NCI-H446 (cell line): ENCODE results near the gene COLEC11.
A peak's percentile ranks its signal among the peaks of the same experiment; 100 is the strongest.
"Not testable (repeated sequence)": the region's sequence is repeated elsewhere in the genome, so short reads cannot be mapped to it uniquely, and the experiment has no call there.

Experiments used
- DNase-seq, 2 experiments: peaks; one replicate each; lab custom pipeline; 2025; lab: John Stamatoyannopoulos, UW

The COLEC11 gene

GRCh38 chr2:3625186-3625585, 30.3 kb downstream of the COLEC11 start:
- DNase-seq = no peak

DNA sequence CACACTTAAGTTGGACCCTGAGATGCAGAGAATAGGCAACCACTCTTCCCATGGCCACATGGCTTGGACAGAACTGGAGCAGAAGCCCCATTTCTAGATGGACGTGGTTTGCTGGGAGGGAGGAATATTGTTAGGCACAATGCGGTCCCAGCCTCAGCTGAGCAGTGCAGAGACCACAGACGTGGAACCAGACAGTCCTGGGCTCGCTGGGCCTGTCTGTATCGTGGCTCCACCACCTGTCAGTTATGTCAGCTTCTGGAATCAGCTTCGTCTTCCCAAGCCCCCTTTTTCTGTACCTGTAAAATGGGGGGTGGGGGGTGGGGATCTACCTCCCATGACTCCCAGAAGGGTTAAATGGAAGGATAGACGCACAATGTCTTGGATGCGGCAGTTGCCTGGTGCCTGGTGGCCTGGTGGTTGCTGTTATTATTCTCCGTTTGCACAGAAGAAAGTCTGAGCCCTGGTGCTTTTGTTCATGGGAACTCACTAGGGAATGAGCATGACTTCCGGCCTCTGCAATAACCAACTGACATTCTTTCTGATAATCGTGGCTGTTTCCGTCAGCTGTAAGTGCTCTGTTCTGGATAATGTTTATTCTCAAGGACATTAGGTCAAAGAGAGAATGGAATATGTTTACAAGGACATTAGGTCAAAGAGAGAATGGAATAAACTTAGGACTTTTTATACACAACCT, 31.4 kb downstream of the COLEC11 start:
- DNase-seq = no peak

- DNase-seq = no peak
These were observed 32.0 kb downstream of the COLEC11 start for GRCh38 chr2:3626812-3627499.

DNA sequence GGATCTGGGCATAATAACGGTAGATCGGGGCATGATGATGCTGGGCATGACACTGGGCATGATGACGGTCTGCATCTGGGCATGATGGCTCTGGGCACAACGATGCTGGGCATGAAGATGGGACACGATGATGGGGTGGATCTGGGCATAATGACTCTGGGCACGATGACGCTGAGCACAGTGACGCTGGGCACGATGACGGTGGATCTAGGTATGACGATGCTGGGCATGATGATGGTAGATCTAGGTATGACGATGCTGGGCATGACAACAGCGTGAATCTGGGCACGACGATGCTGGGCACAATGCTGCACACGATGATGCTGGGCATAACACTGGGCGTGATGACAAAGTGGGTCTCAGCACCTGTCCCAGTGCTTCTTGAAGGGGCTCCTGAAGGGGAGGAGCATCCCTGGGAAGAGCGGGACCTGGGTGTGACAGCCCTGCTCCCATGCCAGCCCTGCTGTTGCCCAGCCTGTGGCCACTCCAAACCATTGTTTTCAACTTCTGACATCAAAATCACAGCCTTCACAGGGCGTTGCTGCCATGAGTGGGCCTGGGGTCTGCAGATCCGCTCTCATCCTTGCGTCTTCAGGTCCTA, 32.7 kb downstream of the COLEC11 start:
- no peak for DNase-seq

- no peak for DNase-seq
These were observed 33.3 kb downstream of the COLEC11 start for GRCh38 chr2:3628241-3628679.

DNA sequence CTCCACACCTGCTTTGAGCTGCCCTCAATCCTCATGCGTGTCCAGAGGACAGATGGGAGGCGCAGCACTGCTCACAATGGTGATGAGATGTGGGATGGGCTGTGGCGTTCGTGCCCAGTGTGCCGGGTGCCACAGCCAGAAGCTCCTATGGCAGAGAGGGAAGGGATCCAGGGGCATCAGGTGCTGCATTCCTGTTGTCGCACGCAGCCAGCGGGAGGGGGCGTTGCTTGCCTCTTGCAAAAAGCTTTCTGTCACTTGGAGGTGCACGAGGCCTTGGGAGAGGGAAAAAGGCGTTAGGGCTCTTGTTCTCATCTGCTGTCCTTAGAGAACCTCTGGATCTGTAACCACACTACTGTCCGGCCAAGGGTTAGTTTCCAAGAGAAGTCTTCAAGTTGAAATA, 33.9 kb downstream of the COLEC11 start:
- DNase-seq = no peak

DNA sequence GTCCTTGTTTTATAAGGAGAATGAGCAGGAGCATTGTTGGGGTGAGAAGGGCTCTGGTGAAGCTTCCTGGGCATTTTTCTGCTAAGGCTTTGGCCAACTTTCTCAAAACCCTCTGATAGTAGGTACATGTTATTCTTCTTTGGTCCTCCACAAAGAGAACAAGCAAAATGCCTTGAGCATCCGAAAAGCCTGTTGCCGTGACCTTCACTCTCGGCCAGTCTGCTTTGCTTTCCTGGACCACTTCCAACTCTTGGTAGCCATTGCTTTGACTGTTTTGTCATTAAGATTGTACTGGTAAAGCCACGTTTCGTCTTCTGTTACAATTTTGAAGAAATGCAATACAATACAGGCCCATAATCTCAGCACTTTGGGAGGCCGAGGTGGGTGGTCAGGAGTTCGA, 35.7 kb downstream of the COLEC11 start:
- DNase-seq = no peak

- DNase-seq = no peak
These were observed 36.4 kb downstream of the COLEC11 start for GRCh38 chr2:3631161-3631850.

GRCh38 chr2:3631851-3632659, 37.1 kb downstream of the COLEC11 start:
- DNase-seq = no peak

DNA sequence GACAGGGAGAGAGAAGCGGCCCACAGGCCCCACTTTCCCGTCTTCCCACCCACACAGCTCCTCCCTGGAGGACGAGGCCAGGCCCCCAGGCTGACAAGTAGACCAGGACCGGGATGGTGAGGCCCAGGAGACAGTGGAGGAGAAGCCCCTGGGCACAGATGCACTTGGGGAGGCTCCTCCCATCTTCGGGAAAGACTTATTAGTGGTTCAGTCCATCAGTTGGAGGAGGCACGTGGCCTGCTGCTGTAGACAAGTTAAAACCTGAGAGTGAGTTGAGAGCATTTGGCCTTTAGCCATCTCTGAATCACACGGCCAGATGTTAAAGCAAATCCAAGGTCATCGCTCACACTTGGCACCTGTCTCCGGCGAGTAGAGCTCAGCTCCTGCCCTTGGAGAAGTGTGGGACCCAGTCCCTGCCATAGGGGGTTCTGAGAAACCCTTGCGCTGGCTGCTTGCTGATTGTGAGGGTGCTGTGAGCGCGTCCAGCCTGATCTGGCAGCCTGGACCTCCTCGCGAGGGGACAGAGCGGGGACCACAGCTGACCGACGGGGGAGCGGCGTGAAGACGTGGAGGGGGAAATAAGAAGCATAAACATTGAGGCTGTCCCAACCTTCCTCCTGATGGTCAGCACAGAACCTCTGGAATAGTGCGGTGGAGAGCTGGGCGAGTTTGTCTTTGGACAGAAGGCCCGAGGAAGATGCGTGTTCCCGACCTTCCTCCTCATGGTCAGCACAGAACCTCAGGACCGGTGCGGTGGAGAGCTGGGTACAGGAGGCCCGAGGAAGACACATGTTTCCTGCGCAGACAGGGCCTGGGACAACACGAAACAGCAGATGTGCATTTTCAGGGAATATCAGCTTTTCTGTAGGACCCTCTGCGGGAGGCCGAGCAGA, 38.4 kb downstream of the COLEC11 start:
- DNase-seq = peak in 1 of 2 experiments; percentile 48

DNA sequence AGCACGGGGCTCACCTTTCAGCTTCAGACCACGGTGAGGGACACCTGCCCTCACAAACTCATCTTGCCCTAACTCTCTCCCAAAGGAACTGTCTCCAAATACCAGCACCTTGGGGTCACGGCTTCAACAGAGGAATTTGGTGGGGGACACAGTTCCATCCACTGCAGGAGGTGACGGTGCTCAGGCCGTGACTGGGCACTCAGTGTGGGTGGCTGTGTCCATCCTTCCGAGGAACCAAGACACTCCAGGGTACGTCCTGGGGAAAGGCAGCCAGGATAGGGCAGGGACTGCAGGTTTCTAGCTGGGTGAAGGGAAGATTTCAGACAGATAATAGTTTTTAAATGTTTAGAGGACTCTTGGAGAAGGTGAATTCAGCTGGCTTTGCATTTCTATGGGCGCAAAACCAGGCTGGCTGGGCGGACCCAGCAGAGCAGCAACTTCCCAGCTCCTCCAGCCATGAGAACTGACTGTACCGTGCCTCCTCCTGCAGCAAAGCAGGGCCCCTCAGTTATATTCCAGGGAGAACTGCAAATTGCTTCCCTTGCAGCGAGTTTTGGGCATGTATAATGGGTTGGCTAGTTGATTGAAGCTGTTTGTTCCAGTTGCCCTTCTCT, 39.2 kb downstream of the COLEC11 start:
- no peak for DNase-seq

GRCh38 chr2:3634596-3635121, 39.7 kb downstream of the COLEC11 start:
- no peak for DNase-seq

DNA sequence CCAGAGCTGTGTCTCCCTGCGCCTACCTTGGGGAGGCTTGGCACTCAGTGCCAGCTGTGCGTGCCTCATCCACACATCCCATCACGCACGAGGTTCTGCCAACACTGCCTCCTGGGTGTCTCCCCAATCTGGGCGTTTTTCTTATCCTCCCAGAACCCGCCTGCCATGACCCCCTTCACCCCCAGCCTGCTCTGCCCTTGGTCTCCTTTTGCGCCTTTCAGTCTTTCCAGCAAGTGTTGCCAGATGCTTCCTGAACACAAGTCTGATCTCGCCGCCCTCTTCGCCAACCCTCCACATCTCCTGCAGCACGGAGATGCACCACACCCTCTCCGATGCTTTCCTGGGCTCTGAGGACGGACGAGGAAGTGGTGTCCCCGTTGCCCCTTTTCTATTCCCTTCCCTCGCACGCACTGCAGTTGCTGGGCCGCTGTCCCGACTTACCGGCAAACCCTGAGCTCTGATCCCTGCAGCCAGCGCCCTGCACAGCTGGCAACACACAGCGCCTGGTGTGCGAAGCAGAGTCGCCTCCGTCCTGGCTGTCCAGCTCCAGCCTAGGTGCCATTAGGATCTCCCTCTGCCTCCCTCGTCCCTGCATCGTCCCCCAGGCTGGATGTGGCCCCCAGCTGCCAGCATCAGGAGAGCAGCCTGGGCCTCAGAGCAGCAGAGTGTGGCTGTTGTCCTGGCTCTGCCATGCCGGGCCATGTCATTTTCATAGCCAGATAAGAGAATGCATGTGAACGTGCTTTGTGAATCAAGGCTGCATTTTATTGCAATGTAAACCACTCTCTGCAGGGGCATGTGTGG, 40.5 kb downstream of the COLEC11 start:
- no peak for DNase-seq

GRCh38 chr2:3635975-3636327, 41.0 kb downstream of the COLEC11 start:
- not testable (repeated sequence) for DNase-seq

- DNase-seq = no peak
These were observed 41.8 kb downstream of the COLEC11 start for GRCh38 chr2:3636586-3637310.

DNA sequence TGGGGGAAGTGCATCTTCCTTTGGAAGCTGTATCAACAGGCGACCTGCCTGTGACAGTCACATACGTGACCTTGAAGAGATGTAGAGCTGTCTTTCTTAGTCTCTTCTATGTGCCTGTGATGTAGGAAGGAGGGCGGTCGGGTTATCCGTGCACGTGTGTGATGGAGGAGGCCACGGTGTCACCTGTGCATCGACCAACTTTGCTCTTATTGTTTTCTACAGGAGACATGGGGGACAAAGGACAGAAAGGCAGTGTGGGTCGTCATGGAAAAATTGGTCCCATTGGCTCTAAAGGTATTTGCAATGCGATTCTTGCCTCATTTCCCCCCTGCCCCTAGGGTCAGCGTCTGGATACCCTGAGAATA, 42.4 kb downstream of the COLEC11 start:
- no peak for DNase-seq

DNA sequence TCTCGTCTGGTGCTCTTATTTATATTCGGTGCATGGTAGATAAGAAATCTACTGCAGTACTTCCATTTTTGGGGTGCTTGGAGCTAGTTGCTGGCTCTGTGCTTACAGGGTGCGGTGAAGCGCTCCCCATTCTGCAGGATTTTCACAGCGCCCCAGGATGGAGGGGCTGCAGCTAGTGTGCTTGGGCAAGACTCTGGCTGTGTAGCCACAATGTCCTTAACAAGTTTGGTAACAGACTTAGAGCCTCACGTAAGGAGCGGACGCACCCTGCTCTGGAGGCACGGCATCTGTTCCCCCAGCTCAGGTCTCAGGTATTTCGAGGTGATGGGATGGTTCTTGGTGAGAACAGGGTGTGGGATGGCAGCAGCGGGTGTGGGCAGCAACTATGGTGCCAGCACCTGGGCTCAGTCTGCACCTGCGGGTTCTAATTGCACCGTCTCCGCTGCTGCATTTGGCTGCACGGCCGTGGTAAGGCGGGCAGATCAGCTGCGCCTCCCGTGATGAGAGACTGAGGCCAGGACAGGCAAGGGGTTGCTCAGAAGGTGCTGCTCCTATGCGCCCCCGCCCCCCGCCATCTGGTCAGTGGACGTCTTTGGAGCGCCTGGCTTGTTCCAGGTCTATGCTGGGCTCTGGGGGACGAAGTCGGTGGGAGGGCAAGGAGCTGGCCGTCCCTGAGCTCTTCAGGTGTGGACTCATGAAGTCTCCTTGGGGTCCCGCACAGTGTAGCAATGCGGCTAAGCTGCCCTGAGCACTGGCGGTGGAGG, 43.0 kb downstream of the COLEC11 start:
- no peak for DNase-seq

DNA sequence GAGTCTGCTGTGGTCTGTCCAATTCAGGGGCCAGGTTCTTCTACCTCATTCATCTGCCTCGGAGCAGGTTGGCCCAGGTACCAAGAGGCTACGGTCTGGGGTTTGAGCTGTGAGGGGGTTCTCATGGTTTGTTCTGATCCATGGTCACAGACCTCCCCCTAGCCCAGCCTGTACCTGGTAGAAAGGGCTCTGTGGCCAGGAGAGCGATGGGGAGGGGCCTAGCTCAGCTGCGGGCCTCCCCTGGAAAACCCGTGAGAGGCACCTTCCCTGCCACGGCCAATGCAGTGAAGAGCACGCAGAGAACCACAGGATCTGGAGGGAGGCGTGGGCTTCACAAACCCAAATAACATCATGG, 43.5 kb downstream of the COLEC11 start:
- no peak for DNase-seq
